ENCODE measurements around the gene SLC7A6OS. TPM values are rescaled to one million over a fixed set of nuclear protein-coding genes. Genes with fewer than 3 reads are reported as not detected.

The SLC7A6OS gene
- total RNA-seq, 1 experiment from 2014 or later = 8.1 TPM

- no peak for DNase-seq (ENCODE audit: low spot score)
Measured at GRCh38 chr16:68253721-68254120, 57.0 kb downstream of the SLC7A6OS start.

GRCh38 chr16:68252383-68252782 lies 58.4 kb downstream of the SLC7A6OS start:
- no peak for DNase-seq (ENCODE audit: low spot score)

- DNase-seq (ENCODE audit: low spot score) = no peak
Measured at GRCh38 chr16:68251832-68252231, 58.9 kb downstream of the SLC7A6OS start.

GRCh38 chr16:68250951-68251350 lies 59.8 kb downstream of the SLC7A6OS start:
- DNase-seq (ENCODE audit: low spot score) = no peak

GRCh38 chr16:68249371-68249770 lies 61.4 kb downstream of the SLC7A6OS start:
- no peak for DNase-seq (ENCODE audit: low spot score)

Other genes starting within 250 kb of the SLC7A6OS start
- gene NFATC3, start 225.6 kb downstream of the SLC7A6OS start, total RNA-seq (2014; rRNA removed; shearing (Covaris generic)) = 22.3 and 24.9 TPM in 2 replicates
- 0.21 TPM in 1 of 2 replicates, not detected in the other for gene ESRP2, start 74.8 kb downstream of the SLC7A6OS start, total RNA-seq (2014; rRNA removed; shearing (Covaris generic))
- gene PLA2G15, start 65.6 kb downstream of the SLC7A6OS start, total RNA-seq (2014; rRNA removed; shearing (Covaris generic)) = 14.8 and 22.1 TPM in 2 replicates
- gene SLC7A6, start 46.4 kb downstream of the SLC7A6OS start, total RNA-seq (2014; rRNA removed; shearing (Covaris generic)) = 16.7 and 20.7 TPM in 2 replicates
- gene PRMT7, start 73 bp upstream of the SLC7A6OS start, total RNA-seq (2014; rRNA removed; shearing (Covaris generic)) = 37.5 and 50.1 TPM in 2 replicates
- not detected in 2 replicates for gene SMPD3, start 137.6 kb upstream of the SLC7A6OS start, total RNA-seq (2014; rRNA removed; shearing (Covaris generic))
- 7.2 and 9.6 TPM in 2 replicates for gene ZFP90, start 228.3 kb upstream of the SLC7A6OS start, total RNA-seq (2014; rRNA removed; shearing (Covaris generic))